Measurements from ENCODE around the gene GNAQ. TPM values are rescaled to one million over a fixed set of nuclear protein-coding genes. Genes with fewer than 3 reads are reported as not detected.

GNAQ gene
- total and polyA plus RNA-seq, 2 experiments from 2014 or later, result 21.1 to 43.1 TPM

GRCh38 chr9:78073722-78074121 lies 42.1 kb upstream of the GNAQ start:
- Mint-ChIP-seq H3K27me3 (ENCODE audit: insufficient read depth, low read depth, poor library complexity) (no peaks in the 10 kb centered on the region), H3K27ac (no peak overlapping the region), H3K36me3 (ENCODE audit: low read depth) (no peaks in the 10 kb centered on the region; the same call in 2 of the 3 replicates), H3K9me3 (peaks cover 11% of the 10 kb centered on the region), H3K4me3 (no peak overlapping the region), H3K4me1 (no peaks in the 10 kb centered on the region)
- ATAC-seq, result no peak
- no peak for DNase-seq (ENCODE audit: low spot score)
- no peak overlapping the region for H3K4me3 ChIP-seq
- H3F3A ChIP-seq (replicated peaks; ENCODE audit: low read depth), result no peaks in the 10 kb centered on the region
- H4K20me1 ChIP-seq (replicated peaks; ENCODE audit: insufficient read depth), result no peaks in the 10 kb centered on the region
- no peak for TF ChIP-seq STAT1 (IDR thresholded peaks at IDR 0.05; ENCODE audit: unreplicated experiment)
- no peak overlapping the region for H3K27ac ChIP-seq (ENCODE audit: low read depth)
- no peak overlapping the region for H3K4me2 ChIP-seq
- H2AFZ ChIP-seq, result no peak overlapping the region
- no peaks in the 10 kb centered on the region for H3K9me2 ChIP-seq (ENCODE audit: insufficient read depth)
- no peaks in the 10 kb centered on the region for H3K36me3 ChIP-seq (ENCODE audit: insufficient read depth)
- H3K4me1 ChIP-seq (ENCODE audit: insufficient read depth), result peaks cover 3% of the 10 kb centered on the region; the same call in 1 of the 2 replicates
- H3K79me2 ChIP-seq (replicated peaks; ENCODE audit: insufficient read depth), result no peaks in the 10 kb centered on the region
- H3K27me3 ChIP-seq (ENCODE audit: insufficient read depth), result no peaks in the 10 kb centered on the region

DNA sequence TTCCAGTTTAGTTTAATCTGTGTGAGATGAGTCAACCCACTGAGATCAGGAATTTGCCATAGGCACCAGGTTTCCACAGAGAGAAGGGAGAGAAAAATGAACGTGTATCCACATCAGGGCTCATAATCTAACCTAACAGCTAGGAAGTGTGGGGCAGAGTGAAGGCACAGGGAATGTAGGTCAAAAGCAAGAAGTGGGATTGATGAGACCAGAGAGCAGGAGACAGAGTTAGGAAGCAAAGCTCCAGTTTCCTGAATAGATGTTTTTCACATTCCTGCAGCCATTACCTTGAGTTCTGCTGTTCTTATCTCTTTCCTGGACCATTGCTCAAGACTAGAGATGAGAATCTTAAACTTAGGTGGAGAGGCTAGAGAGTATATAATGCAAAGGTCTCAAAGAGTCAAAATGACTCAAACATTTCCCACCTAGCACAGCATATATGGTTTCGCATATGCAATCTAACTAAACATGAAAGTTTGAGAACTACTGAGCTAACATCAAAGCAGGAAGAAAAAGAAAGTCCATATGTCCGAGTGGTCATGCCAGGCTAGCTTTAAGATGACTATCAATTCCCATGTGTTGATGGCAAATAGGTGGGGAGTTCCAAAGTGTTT lies 41.1 kb upstream of the GNAQ start:
- Histone ChIP-seq H4K20me1 (replicated peaks; ENCODE audit: insufficient read depth) (no peaks in the 10 kb centered on the region), H3K27me3 (ENCODE audit: insufficient read depth) (no peaks in the 10 kb centered on the region), H3K4me2 (no peak overlapping the region), H3K4me3 (no peak overlapping the region), H3K36me3 (ENCODE audit: insufficient read depth) (no peaks in the 10 kb centered on the region), H3K79me2 (replicated peaks; ENCODE audit: insufficient read depth) (no peaks in the 10 kb centered on the region), H3K4me1 (ENCODE audit: insufficient read depth) (peaks cover 3% of the 10 kb centered on the region; the same call in 1 of the 2 replicates), H3F3A (replicated peaks; ENCODE audit: low read depth) (no peaks in the 10 kb centered on the region), H3K27ac (ENCODE audit: low read depth) (no peak overlapping the region), H2AFZ (no peak overlapping the region), H3K9me2 (ENCODE audit: insufficient read depth) (no peaks in the 10 kb centered on the region; the same call in 1 of the 2 replicates)
- ATAC-seq (no peak), DNase-seq (ENCODE audit: low spot score) (no peak)
- Mint-ChIP-seq H3K4me3 (no peak overlapping the region), H3K36me3 (ENCODE audit: low read depth) (no peaks in the 10 kb centered on the region), H3K27ac (no peak overlapping the region), H3K27me3 (ENCODE audit: insufficient read depth, low read depth, poor library complexity) (no peaks in the 10 kb centered on the region), H3K9me3 (peaks cover 4% of the 10 kb centered on the region), H3K4me1 (no peaks in the 10 kb centered on the region)
- TF ChIP-seq EZH2 (IDR thresholded peaks at IDR 0.05; ENCODE audit: low read depth, unreplicated experiment) (no peak), CTCF (conservative IDR thresholded peaks at IDR 0.05; ENCODE audit: low read depth in 2 of 2) (no peak), JUNB (IDR thresholded peaks at IDR 0.05; ENCODE audit: unreplicated experiment) (no peak), ETS1 (IDR thresholded peaks at IDR 0.05) (no peak), ZNF331 (CRISPR knock-in tag; IDR thresholded peaks at IDR 0.05; ENCODE audit: low read depth) (no peak), STAT1 (IDR thresholded peaks at IDR 0.05; ENCODE audit: unreplicated experiment) (no peak), ZNF114 (CRISPR knock-in tag; IDR thresholded peaks at IDR 0.05) (no peak), ZNF462 (CRISPR knock-in tag; IDR thresholded peaks at IDR 0.05) (no peak), NANOG (IDR thresholded peaks at IDR 0.05; ENCODE audit: borderline replicate concordance) (no peak)
